ENCODE results near the gene SLC16A13.

The SLC16A13 gene

GRCh38 chr17:7068268-7068667 is 32.5 kb downstream of the SLC16A13 start:
- TF ChIP-seq CTCF (IDR thresholded peaks at IDR 0.05; ENCODE audit: low read depth, low read length), result no peak
- Histone ChIP-seq H3K4me3 (ENCODE audit: low read depth, low read length) (no peak overlapping the region), H3K36me3 (no peaks in the 10 kb centered on the region), H3K4me1 (peaks cover 10% of the 10 kb centered on the region), H3K27me3 (no peaks in the 10 kb centered on the region), H3K9me3 (no peaks in the 10 kb centered on the region)
- no peak for DNase-seq

GRCh38 chr17:7070712-7071111 is 34.9 kb downstream of the SLC16A13 start:
- no peak overlapping the region for H3K4me3 ChIP-seq (ENCODE audit: low read depth, low read length)
- H3K36me3 ChIP-seq, result no peaks in the 10 kb centered on the region
- H3K4me1 ChIP-seq, result no peaks in the 10 kb centered on the region
- TF ChIP-seq CTCF (IDR thresholded peaks at IDR 0.05; ENCODE audit: low read depth, low read length), result no peak
- H3K9me3 ChIP-seq, result no peaks in the 10 kb centered on the region
- no peaks in the 10 kb centered on the region for H3K27me3 ChIP-seq
- DNase-seq, result no peak

- no peaks in the 10 kb centered on the region for H3K4me1 ChIP-seq
- H3K4me3 ChIP-seq (ENCODE audit: low read depth, low read length), result no peak overlapping the region
- DNase-seq, result no peak
- TF ChIP-seq CTCF (IDR thresholded peaks at IDR 0.05; ENCODE audit: low read depth, low read length), result no peak
- no peaks in the 10 kb centered on the region for H3K27me3 ChIP-seq
- H3K9me3 ChIP-seq, result no peaks in the 10 kb centered on the region
- no peaks in the 10 kb centered on the region for H3K36me3 ChIP-seq
Measured at GRCh38 chr17:7072406-7072805, 36.6 kb downstream of the SLC16A13 start.

GRCh38 chr17:7074931-7075330 is 39.1 kb downstream of the SLC16A13 start:
- Histone ChIP-seq H3K9me3 (no peaks in the 10 kb centered on the region), H3K4me3 (ENCODE audit: low read depth, low read length) (no peak overlapping the region), H3K36me3 (no peaks in the 10 kb centered on the region), H3K4me1 (no peaks in the 10 kb centered on the region), H3K27me3 (no peaks in the 10 kb centered on the region)
- no peak for TF ChIP-seq CTCF (IDR thresholded peaks at IDR 0.05; ENCODE audit: low read depth, low read length)
- DNase-seq, result no peak

- Histone ChIP-seq H3K9me3 (no peaks in the 10 kb centered on the region), H3K4me1 (no peaks in the 10 kb centered on the region), H3K4me3 (ENCODE audit: low read depth, low read length) (no peak overlapping the region), H3K27me3 (no peaks in the 10 kb centered on the region), H3K36me3 (no peaks in the 10 kb centered on the region)
- no peak for TF ChIP-seq CTCF (IDR thresholded peaks at IDR 0.05; ENCODE audit: low read depth, low read length)
- DNase-seq, result no peak
Measured at GRCh38 chr17:7077911-7078546, 42.2 kb downstream of the SLC16A13 start.

GRCh38 chr17:7078711-7079110 is 42.9 kb downstream of the SLC16A13 start:
- no peaks in the 10 kb centered on the region for H3K9me3 ChIP-seq
- no peaks in the 10 kb centered on the region for H3K4me1 ChIP-seq
- DNase-seq, result no peak
- no peak overlapping the region for H3K4me3 ChIP-seq (ENCODE audit: low read depth, low read length)
- no peak for TF ChIP-seq CTCF (IDR thresholded peaks at IDR 0.05; ENCODE audit: low read depth, low read length)
- no peaks in the 10 kb centered on the region for H3K27me3 ChIP-seq
- H3K36me3 ChIP-seq, result no peaks in the 10 kb centered on the region

Measured in BE2C (cell line).